T-helper 22 cell (primary cell): ENCODE results near the gene UNCX.
"Not testable (repeated sequence)": the region's sequence is repeated elsewhere in the genome, so short reads cannot be mapped to it uniquely, and the experiment has no call there.

Experiments used
- DNase-seq: peaks from one replicate; pipeline ENCODE4 v3.0.0-alpha.2; 2020; ENCODE audit warnings: low read depth

UNCX gene

DNA sequence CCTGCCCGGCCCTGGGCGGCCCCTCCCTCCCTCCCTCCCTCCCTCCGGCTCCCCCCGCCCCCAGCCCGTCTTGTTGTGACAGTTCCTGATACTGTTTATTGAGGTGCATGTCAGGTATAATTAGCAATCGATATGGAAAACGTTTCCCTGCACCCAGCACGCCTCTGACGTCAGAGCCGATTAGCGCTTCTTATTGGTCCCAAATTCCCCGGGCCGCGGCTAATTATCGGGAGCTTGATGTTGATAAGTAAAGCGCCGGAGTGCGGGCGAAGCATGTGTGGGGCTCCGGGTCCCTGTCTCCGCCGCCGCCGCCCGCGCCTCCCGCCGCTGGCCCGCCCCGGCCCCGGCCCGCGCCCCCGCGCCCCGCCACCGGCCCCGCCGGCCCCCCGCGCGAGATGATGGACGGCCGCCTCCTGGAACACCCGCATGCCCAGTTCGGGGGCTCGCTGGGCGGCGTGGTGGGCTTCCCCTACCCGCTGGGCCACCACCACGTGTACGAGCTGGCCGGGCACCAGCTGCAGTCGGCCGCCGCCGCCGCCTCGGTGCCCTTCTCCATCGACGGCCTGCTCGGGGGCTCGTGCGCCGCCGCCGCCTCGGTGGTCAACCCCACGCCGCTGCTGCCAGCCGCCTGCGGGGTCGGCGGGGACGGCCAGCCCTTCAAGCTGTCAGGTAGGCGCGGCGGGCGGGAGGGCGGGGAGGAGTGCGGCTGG, at the start of gene UNCX:
Gene UNCX (plus strand): TSS at position 250 of the 710 bp plus-strand sequence. CDS start 146 bp downstream, at position 396.
- DNase-seq = no peak

DNA sequence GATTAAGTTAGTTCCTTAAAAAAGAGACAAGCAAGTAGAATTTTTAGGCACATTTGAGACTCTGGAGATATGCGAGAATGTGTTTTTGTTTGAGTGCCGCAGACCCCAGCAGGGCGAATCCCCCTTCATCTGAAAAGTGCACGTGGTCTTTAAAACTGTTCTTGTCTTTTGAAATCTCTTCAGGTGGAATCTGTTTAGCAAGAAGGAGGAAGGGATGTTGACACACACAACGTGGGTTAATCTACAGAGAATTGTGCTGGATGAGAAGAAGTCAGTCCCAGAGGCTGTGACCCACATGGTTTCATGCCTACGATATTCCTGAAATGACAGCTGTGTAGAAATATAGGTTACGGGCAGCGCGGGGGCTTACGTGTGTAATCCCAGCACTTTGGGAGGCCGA, 45.5 kb upstream of the UNCX start:
- DNase-seq = no peak

DNA sequence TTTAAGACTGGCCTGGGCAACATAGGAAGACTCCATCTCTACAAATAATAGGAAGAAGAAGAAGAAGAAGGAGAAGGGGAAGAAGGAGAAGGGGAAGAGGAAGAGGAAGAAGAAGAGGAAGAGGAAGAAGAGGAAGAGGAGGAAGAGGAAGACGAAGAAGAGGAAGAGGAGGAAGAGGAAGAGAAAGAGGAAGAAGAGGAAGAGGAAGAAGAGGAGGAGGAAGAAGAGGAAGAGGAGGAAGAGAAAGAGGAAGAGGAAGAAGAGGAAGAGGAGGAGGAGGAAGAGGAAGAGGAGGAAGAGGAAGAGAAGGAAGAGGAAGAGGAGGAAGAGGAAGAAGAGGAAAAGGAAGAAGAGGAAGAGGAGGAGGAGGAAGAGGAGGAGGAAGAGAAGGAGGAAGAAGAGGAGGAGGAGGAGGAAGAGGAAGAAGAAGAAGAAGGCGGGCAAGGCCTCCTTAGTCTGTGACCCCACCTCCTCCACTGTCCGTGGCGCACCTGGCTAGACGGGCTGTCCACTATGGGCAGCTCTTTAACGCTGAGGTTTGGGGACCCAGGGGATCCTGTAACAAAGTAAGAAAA, 43.9 kb upstream of the UNCX start:
- no peak for DNase-seq

- no peak for DNase-seq
Observed at GRCh38 chr7:1189986-1190772, 42.5 kb upstream of the UNCX start.

DNA sequence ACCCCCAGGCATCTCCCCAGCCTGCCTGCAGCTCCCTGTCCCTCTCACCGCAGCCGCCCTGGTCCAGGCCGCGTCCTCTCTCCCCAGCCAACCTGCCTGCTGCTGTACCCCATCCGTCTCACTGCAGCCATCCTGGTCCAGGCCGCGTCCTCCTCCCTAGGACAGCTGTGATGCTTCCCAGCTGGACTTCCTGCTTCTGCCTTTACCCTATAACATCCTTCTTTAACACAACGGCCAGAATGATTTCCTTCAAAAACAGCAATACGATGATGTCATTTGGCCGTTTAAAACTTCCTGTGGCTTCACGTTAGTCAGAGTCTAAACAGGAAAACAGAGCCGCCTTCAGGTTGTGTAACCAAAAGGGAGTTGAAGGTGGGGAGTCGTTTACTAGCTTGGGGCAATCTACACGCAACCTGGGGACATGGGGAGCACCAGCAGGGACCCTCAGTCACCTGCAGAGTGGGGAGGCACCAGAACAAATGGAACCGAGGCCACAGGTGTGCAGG, 40.4 kb upstream of the UNCX start:
- no peak for DNase-seq

DNA sequence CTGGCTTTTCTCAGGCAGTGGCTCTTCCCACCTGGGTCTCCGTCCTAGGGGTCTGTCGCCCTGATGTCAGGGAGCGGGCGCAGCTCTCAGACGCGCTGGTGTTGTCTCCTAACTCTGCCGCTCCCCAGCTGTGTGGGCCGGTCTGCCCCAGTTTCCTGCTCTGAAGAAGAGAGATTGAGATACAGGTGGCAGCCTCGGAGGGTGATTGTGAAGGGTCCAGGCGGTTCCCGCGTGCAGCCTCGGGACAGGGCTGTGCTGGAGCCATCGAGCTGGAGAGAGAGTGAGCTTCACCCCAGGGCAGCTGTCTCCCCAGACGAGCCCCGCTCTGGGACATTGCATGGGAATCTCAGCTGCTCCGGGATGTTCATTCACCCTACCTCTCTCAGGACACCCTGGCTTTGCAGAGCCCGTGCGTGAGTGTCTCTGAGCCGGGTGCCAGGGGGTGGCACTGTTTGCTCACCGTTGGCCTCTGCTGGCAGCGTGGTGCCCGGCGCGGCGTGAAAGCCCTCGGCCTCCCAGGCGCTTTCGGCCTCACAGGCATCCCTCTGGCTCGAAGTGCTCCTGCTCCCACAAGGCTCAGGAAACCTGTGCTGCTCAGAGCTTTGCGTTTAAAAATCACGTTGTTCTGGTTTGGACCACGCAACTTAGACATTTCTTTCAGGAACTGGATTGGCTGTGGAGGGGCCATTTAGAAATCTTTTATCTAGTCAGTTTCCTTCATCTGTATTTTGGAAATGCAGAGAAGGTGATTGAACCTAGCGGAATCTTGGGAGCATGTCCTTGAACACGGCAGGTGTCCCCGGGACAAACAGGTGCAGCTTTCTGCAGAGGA, 38.9 kb upstream of the UNCX start:
- DNase-seq = no peak

DNA sequence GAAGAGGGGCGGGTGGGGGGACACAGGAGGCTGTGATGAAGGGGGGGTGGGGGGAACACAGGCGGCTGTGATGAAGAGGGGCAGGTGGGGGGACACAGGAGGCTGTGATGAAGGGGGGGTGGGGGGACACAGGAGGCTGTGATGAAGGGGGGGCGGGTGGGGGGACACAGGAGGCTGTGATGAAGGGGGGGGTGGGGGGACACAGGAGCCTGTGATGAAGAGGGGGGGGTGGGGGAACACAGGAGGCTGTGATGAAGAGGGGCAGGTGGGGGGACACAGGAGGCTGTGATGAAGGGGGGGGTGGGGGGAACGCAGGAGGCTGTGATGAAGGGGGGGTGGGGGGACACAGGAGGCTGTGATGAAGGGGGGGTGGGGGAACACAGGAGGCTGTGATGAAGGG, 36.2 kb upstream of the UNCX start:
- DNase-seq = not testable (repeated sequence)

- no peak for DNase-seq
Observed at GRCh38 chr7:1196950-1197349, 35.7 kb upstream of the UNCX start.

GRCh38 chr7:1197997-1198625, 34.6 kb upstream of the UNCX start:
- no peak for DNase-seq

- DNase-seq = no peak
Observed at GRCh38 chr7:1200045-1200444, 32.6 kb upstream of the UNCX start.

DNA sequence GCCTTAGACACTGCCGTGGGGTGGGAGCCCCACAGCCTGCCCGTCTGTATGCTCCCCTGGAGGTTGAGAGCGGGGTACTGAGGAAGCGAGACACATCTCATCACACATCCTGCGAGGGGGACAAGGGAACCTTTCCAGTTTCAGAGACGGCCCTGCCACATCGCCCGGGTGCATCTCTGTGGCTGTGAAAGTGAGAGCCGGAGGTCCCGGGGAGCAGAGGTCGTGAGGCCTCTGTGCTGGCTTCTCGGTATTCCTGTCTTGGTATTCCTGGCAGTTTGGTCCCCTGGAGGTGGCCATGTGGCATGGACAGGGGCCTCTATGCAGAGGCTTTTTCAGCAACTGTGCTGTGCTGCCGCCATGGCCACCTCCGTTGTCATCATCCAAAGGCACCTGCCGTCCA, 30.8 kb upstream of the UNCX start:
- no peak for DNase-seq

DNA sequence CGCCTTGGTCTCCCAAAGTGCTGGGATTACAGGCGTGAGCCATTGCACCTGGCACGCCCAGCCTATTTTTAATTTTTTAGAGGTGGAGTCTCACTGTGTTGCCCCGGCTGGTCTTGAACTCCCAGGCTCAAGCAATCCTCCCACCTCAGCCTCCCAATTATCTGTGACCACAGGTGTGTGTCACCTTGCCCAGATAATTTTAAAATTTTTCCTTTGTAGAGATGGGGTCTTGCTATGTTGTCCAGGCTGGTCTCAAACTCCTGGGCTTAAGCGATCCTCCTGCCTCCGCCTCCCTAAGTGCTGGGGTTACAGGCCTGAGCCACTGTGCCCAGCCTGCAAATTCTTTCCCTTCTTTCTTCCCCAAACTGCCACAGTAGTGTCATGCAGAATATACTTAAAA, 29.8 kb upstream of the UNCX start:
- not testable (repeated sequence) for DNase-seq

DNA sequence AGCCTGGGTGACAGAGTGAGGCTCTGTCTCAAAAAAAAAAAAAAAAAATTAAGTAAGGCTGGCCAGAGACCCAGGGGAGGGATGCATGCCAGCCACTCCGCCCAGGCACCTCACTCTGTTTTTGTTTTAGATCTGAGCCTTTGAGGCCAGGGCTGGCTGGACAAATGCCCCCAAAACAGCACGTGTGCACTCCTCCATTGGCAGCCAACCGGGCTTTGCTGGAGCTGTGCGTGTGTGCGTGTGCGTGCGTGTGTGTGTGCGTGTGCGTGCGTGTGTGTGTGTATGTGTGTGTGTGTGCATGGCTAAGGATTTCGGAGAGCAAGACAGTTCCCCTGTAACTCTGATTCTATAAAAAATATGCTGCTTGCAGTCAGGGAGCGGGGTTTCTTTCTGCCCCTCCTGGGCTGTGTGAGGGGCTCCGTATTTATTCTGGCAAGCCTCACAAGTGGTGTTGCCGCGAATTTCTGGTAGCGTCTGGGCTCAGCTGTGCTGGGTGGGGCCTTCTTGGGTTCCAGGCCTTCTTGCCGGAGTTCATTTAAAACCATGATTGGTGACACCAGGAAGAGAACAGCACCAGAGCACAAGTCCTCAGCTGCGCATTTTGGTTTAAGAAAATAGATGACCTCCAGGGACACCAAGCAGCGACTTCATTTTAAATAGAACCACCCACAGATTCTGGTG, 28.1 kb upstream of the UNCX start:
- no peak for DNase-seq

DNA sequence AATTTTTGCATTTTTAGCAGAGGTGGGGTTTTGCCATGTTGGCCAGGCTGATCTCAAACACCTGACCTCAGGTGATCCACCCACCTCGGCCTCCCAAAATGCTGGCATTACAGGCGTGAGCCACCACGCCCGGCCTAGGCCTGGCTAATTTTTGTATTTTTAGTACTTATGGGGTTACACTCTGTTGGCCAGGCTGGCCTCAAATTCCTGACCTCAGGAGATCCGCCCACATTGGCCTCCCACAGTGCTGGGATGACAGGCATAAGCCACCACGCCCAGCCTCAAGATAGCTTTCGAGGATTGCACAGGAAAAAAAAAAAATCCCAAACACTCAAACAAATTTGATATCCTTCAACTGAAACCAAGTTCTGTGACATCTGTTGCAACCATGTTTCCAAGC, 26.9 kb upstream of the UNCX start:
- not testable (repeated sequence) for DNase-seq

GRCh38 chr7:1209097-1209496, 23.6 kb upstream of the UNCX start:
- no peak for DNase-seq

- no peak for DNase-seq
Observed at GRCh38 chr7:1210321-1210978, 22.2 kb upstream of the UNCX start.

DNA sequence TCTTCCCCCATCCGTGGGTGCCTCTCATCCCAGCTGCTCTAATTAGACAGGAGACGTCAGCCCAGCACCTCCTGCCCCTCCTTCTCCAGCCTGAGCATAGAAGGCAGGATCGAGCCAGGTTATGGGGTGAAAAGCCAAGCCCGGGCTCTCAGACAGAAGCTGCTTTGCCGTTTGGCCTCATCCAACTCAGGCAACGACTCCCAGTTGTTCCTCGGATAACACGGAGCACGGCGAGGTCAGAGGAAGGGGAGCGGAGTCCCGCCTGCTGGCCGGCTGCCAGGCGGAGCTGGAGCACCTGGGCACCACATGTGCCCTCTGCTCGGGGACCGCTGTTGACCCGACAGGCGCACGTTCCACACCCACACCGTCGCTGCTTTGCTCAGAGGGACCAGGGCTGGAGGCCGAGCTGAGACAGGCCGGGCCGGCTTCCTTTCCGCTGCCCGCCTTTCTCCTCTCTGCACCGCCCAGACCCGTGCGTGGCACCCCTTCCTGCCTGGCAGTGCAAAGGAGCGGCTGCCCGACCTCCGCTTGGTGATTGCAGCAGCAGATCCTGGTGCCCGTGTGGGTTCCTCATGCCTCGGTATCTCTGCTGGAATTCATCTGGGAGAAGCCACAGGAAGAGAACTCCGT, 21.6 kb upstream of the UNCX start:
- DNase-seq = no peak

DNA sequence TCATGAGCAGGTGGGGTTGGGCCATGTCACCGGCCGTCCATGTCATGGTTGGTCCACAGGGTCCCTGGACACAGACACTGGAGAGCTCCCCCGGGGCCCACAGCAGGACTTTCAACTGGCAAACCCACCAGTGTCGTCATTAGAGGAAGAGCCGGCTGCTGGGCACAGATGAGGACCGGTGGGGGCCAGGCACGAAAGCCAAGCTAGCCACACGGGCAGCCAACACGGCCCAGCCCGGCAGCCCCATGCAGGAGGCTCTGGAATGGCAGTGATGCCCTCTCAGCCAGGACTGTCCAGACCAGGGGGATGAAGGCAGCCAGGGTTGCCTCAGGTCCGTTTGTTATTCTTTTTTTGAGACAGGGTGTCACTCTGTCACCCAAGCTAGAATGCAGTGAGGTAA, 21.1 kb upstream of the UNCX start:
- DNase-seq = no peak

DNA sequence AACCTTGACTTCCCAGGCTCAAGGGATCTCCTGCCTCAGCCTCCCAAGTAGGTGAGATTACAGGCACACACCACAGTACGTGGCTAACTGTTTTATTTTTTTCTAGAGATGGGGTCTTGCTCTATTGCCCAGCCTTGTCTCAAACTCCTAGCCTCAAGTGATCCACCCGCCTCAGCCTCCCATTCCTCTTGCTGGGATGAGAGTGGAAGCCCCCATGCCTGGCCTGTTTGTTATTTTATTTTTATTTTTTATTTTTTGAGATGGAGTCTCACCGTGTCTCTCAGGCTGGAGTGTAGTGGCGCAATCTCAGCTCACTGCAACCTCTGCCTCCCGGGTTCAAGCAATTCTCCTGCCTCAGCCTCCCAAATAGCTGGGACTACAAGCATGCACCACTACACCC, 20.6 kb upstream of the UNCX start:
- DNase-seq = not testable (repeated sequence)

GRCh38 chr7:1214516-1214915, 18.2 kb upstream of the UNCX start:
- DNase-seq = no peak
